GM19351 (cell line): ENCODE data around the gene HOXB8.

ENCODE experiments used
- ATAC-seq: cut with Tn5 transposase; IDR thresholded peaks from one replicate; pipeline ENCODE4 v1.9.1; 2021; ENCODE audit warnings: mild to moderate bottlenecking, moderate library complexity; ENCODE audit not compliant: unreplicated experiment

HOXB8 gene

DNA sequence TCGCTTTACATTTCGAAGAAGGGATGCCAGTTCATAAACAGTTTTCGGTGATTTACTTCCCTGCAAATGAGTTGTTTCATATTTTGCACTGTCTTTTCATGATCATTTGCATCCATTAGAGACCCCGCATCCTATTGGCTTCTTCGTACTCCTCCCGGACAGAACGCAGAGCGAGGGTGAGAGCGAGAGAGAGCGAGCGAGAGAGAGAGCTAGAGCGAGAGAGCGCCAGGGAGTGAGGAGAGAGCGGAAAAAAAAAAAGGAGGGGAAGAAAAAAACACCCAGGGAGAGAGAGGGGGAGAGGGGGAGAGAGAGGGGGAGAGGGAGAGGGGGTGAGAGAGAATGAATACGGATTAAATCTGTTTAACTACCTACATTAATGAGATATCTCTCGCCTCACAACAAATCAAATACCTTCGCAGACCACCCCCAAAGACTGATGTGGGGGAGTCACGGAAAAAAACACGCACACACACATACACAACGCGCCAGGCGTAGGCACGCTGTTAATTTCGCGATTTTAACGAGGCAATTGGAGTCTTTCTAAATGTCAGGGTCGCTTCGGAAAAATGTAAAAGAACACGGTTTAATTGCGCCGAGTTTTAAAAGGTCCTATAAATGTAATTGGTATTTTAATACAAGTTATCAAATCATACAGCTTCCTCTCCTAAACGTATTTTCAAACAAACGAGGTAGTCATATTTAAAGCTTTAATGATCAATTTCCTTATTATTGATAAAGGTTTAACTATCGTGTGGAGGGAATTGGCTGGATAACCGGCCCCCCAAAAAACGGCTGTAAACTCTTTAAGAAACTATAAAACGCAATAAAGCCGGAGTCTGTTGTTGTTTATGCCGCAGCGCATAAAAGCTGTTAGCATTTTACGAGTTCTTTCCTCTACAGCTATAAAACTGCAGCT, at the start of gene HOXB8:
HOXB8 (minus strand) TSS at position 246 of the 916 bp plus-strand sequence. CDS start 588 bp downstream, outside the sequence.
- no peak for ATAC-seq

DNA sequence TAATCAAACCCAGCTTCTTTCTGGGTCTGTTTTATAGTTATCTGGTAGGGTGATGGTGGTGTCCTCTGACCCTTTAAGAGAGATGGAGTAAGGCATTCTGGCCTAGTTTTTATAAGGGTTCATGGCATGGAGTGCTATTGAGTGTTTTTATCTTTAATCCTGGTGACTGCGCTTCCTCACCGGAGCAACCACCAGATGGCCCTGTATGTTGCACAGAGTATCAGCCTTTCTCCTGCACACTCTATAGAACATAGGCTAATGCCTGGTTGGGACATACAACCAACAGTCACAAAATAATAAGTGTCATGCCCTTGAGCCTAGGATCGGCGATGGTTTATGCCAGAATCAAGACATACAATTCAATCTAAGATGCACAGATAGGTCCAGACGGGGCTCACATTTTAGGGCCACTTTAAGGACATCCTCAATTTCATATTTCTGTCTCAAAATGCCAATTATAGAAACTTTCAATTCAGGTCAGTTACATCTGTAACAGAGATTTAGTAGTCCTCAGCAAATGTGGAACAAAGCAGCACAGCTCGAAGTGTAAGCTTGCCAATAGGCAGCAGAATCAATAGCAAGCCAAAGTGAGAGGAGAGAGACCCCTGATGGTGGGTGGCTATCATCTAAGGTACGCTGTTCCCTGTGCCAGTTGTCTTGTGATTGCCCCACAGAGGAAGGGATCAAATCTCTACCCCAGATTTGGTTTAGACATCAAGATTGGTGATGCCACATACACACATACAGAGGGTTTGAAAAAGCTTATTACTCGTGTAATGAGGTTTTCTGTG, 48.2 kb upstream of the HOXB8 start:
- no peak for ATAC-seq

DNA sequence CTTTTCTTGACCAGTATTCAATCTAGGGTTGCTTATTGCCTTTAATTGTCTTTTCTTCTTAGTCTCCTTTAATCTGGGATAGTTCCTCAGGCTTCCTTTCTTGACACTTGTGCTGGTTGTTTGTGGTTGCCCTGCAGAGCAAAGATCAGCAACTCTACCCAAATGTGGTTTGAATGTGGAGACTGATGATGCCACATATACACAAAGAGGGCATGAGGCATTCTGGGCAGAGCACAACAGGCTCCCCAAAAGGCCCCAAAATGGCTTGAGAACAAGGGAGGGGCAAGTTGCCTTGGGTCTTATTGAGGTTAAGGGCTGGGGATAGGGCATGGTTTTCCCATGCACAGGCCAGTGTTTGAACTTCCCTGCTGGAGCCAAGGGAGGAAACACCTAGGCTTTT, 40.8 kb upstream of the HOXB8 start:
- ATAC-seq = no peak

DNA sequence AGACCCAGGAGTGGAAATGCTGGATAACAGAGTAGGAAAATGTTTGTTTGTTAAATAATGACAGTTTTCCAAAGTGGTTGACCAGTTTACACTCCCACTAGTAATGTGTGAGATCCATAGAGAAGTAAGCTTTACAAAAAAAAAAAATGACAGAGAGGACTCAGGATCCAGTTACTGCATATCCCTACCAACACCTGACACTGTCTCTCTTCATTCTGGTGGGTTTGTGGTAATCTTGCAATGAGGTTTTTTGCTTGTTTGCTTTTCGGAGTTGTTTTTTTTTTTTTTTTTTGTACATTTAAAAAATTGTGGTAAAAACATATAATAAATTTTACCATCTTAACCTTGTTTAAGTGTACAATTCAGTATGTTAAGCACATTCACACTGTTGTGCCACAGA, 34.6 kb upstream of the HOXB8 start:
- ATAC-seq = no peak

DNA sequence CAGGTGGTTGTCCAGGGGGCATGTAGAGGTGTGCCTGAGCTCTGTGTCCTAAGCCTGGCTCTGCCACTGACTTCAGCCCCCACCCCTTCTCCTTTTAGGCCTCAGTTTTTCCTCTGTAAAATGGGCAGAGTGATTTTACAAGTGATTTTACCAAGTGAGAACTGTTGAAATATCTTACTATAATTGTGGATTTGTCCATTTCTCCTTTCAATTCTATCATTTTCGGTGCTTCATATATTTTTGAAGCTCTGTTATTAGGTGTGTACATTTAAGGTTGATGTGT, 32.8 kb upstream of the HOXB8 start:
- ATAC-seq = no peak

DNA sequence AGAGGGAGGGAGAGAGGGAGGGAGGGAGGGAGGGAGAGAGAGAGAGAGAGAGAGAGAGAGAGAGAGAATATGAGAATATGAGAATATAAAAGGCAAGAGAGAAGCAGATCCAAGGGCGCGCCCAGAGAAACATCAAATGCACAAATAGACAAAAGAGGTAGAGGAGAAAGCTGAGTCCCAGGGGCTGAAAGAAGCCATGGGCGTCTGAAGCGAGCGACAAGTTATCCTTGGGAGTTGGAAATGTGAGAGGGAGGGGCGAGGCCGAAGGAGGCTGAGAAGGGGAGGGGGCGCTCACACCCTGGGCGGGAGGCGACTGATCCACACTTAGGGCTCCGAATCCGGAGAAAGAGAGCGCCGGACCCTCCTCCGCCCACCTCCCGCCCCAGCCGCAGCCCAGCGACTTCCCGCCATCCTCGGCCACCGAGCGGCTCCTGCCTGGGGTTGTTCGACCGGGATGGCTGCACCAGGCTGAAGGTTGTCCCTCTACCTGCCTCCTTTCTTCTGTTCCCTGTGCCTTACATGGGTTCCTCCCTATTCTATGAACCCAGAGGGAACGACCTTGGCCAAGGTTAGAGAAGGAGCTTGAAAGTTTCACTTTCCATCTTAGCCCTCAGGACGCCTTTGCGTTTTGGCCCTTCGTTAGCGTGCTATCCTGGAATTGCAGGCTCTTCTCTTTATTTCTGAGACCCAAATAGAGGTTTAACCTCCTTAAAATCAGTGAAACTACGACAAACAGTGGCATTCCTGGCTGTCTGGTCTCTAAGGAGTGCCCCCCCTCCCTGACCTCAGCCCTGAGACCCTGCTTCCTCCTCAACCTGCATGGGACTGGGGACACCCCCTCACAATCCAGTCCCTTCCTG, 32.2 kb upstream of the HOXB8 start:
- no peak for ATAC-seq

DNA sequence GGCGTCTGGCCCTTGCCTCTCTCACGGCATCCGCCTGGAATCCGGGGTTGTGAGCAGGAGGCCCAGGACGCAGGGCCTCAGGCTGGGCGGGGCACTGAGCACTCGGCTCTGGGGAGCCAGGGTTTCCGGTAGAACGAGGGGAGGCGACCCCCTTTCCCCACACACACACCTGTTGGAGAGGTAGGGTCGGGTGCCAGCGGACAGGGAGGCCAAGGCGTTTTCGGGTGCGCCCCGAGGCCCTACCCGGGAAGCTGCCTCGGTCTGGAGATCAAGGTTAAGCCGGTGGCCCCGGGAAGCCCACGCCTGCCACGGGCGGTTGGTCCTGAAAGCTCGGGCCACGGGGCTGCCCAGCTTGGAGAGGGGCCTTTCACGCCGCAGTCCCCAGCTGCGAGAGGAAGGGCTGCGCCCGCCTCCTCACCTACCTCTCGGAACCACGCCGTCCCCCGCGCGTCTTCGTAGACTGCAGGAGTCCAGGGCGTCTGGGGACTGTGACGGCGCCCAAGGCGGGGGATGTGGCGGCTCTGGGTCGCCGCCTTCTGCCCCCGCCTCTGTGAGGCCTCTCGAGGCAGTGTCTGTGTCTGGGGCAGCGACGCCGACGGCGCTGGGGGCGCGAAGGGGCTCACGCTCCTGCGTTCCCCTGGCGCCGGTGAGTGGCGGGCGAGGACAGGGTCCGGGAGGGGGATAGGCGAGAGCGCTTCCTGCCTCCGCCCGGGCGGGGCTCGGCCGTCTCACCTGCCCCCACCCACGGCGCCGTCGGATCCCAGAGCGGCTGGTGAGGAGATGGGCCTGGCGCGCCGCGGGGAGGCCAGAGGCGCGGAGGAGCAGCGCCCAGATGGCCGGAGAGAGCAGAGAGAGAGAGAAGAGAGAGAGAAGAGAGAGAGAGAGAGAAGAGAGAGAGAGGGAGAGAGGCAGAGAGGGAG, 31.4 kb upstream of the HOXB8 start:
- no peak for ATAC-seq

DNA sequence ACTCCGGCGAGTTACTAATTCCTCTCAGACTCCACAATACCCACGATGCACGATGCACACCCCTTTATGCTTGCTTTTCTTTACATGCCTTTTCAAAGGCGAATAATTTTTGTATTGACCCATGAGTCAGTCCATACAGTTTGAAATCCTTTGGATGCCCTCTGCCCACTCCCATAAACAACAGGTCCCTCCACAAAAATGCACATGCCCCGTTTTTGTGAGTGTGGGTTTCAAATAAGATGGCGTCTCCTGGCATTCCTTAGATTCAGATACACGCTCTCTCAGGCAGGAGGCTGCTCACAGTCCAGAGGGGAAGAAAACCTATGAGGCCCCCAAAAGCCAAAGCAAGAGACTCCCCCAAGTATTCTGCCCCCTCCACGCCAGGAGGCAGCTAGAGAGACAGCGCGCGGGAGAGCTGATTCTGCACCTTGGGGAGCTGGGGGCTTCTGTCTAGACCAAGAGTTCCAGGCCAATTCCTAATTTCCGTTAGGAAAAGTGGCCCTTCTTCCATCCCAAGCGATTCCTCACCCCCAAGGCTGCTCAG, 30.6 kb upstream of the HOXB8 start:
- ATAC-seq = no peak

DNA sequence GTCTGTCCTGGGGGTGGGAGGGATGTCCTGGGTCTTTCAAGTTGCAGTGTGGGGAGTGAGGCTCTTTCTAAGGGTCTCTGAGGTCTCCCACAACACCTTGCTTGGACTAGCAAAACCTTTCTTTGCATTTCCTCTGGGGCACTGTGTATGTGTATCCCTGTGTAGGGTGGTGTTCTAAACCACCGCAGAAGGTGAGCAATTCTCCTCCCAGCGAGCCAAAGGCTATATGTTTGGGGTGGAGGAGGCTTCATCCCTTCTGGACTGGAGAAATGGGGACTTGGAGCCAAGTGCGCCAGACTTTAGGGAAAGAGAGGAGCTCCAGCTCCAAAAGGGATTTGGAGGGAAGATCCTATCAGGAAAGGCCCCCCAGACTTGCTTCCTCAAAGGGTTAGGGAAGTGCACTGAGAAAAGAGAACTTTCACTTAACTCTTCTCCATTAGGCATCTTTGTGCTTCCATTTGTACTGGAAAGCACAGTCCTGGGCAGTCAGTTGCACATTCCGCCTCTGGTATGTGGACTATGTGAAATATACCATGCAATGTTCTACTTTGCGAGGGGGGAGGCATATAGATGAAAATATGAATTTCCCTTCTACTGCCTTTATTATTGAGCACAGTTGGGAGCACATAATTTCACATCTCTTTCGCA, 29.9 kb upstream of the HOXB8 start:
- ATAC-seq = no peak

DNA sequence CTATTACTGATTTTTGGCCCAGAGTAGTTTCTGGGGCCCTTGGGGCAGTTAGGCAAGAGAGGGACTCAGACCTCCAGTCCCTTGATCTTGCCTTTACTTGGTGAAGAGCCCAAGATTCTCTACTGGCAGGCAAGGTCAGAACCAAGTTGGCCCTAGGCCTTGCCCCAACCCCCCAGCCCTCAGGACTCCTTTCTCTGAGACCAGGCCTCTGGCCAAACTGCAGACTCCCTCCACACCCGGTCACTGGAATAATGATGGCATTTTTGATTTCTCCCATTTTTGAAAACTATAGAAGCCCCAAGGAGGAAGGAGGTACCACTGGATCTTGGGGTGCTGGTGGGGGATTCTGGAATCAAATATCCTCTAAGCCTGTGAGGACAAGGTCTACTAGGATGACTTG, 29.1 kb upstream of the HOXB8 start:
- no peak for ATAC-seq

DNA sequence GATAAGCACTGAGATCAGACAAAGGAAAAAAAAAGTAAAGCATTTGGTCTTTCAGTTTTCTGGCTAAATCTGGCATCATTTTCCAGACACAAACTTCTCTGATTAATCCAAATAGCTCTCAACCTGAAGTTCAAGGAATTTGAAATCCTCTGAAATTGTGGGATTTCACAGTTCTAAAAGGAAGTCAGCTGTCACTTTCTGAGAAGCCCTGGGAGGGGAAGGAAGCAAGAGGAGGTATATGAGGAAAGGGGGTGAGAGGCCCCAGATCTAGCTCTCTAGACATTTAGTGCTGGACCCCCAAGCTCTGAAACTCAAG, 28.6 kb upstream of the HOXB8 start:
- ATAC-seq = no peak

DNA sequence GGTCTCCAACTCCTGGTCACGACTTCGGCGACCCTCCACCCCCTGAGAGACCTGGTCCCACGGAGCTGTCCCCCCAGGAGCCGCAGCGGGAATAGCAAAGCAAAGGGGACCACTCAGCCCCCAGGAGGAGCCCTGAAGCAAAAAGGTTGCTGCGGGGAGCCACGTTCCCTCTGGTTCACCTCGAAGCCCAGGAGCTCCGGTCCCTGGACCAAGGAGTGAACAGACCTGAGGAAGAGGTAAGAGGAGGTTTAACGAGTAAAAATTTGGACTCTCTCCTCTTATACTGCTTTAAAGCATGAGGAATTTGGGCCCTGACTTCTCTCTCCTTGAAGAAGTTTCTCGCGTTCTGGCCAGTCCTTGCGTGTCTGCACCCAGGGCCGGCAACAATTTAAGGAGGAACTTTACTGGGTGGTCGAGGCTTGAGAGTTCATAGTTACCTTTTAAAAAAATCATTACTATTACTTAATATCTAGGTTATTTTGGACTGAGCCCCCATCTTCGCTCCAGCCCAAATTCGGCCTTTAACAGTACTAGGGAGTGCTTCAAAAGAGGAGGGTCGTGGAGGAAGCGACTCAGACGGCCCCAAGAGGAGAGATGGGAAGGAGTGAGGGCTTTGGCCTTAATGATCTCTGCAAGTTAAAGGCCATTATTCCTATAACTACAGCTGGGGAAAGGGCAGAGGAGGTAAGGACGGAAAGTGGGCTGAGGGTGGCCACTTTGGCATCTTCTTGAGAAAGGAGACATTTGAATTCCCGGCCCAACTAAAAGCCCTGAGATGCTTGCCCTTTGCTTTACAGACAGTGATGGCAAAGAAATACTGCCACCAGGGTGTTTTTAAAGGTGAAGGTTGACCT, 28.0 kb upstream of the HOXB8 start:
- no peak for ATAC-seq

DNA sequence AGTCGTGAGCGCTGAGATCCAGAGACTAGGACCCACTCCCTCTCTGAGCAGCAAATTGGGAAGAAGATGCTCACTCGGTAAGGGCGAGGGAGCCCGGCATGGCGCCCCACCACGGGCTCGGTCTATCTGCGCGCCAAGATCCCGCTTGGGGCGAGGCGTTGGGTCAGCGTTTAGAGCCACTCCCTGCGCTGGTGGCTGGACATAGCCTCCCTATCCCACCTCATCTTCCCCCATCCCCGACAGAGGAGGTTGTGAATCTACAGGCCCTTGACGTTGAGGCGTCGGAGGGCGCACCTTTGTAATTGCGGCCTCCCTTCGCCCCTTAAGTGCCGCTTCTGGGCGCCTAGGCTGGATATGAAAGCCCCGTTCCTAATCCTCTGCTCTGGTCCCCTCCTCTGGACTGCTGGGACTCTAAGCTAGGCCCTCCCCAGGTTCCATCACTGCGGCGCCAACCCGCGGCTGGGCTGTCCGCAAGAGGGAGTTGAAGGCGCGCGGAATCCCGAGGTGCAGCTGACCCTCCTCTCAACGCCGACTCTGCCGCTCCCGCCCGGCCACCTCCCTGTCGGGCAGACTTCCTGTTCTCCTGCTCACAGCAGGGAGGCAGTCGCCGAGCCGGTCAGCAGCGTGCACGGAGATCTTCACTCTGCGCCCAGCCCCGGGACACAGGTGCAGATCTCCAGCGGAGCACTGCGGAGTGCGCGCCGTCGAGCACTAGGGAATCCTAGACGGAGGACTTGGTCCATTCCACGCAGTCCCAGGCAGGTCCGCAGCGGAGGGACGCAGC, 27.2 kb upstream of the HOXB8 start:
- no peak for ATAC-seq

DNA sequence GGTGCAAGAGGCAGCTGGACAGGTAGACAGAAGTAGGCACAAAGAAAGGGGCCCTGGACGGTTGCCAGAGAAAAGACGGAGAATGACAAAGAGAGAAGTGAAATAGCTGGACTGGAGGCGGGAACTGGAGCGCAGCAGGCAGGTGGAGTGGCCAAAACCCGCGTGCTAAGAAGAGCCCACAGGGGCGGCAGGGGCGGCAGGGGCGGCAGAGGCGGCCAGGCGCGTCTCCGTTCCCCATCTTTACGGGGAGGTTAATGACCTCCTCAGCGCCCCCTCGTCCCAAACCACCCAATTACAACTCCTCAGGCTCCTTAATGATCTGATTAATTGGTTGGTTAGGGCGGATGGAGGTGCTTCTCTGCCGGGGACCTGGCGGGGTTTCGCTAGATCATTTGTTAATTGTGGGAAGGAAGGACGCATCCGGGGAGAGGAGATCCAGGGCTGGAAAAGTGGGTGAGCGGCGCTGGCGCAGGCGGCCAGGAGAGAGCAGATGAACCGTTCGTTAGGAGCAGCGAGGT, 26.5 kb upstream of the HOXB8 start:
- ATAC-seq = no peak

DNA sequence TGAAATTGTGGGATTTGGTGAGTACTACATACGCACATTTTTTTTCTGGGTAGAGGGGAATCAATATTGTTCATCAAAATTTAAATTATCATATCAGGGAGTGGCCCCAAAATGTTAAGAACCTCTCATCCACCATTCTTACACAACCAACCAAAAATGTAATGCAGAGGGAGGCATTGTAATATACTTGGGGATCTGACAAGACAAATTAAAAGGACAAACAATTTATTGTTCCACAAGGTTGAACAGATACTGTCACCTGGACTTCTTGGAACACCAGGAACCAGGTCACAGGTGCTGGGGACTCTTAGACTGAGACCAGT, 25.7 kb upstream of the HOXB8 start:
- ATAC-seq = no peak

DNA sequence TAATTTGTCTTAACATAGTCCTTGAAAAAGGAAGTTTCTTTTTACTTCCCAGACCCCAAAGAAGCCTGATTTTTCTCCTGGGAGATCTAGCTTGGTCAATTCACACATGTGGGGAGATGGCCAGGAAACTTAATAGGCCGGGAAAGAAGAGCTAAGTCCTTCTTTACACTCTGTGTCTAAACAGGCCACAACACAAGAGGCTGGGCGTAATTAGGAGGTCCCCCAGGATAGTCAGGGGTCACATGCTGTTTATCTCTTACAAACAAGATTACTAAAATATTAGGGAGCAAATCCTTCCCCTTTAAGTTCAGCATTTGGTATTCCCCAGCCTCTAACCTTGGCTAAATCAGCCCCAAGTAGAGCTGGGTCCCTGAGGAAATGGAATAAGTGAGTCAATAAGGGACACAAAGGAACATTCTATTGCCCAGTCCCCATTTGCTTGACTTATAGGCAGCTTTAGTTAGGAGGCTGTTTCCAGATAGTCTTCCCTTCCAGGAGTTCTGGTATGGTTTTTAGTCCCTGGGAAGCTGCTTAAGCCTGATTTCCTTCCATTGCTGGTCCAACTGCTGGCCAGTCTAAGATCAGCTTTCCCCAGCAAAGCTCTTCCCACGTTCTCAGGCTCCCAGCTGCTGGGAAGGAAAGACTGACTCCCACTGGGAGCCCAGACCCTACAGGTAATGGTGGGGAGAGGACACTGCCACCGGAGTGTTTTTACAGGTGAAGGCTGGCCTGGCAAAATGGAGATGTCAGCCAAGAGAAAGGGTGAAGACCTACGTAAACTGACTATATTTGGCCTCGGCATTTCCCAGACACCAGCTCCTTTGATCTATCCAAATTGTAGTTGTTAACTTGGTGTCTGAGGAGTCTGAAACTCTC, 25.1 kb upstream of the HOXB8 start:
- ATAC-seq = no peak

DNA sequence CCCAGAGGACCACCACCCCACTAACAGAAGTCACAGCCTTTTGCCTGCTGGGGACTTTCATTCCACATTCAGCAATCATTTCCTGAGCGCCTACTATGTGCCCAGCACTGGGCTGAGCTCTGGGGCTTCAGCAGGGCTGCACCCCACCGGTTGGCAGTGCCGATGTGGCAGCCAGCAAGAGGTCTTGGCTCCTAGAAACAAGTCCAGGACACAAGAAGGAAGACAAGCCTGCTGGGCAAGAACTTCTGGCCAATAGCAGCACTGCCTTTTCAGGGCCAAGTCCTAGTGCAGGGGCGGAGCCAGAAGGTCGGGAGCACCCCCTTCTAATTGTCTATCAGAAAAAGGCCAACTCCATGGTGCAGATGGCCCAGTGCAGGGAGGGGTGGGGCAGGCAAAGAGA, 24.0 kb upstream of the HOXB8 start:
- no peak for ATAC-seq
